Adrenal gland (tissue), 12 donors: ENCODE measurements around the gene MBL2. TPM values are rescaled to one million over a fixed set of nuclear protein-coding genes. Genes with fewer than 3 reads are reported as not detected.

ENCODE experiments used
- DNase-seq, 7 donors: peaks; one replicate each; pipeline ENCODE4 v3.0.0-alpha.2; 2019 to 2020
- H3K27ac ChIP-seq, 5 donors: fragments of 200-600 bp; sonication (generic) in 4 of 5; 1 replicate in 3 of 5; 2 replicates in 2 of 5; pipeline versions ENCODE4 v1.5.1 to v1.8.0; 2016 to 2020; ENCODE audit warnings: mild to moderate bottlenecking in 1 of 5
- H3K27me3 ChIP-seq: fragments of 200-600 bp; 2 replicates; pipeline ENCODE4 v1.8.0; 2021
- H3K36me3 ChIP-seq, 2 donors: fragments of 200-600 bp; replicated peaks in 1 of 2; 1 replicate in 1 of 2; 2 replicates in 1 of 2; pipeline versions ENCODE4 v1.5.1 to v1.8.0; 2018 to 2022
- H3K4me1 ChIP-seq, 2 donors: fragments of 200-600 bp; replicated peaks in 1 of 2; 1 replicate in 1 of 2; 2 replicates in 1 of 2; pipeline versions ENCODE4 v1.5.1 to v1.8.0; 2018 to 2021
- H3K4me3 ChIP-seq, 4 donors: fragments of 200-600 bp; sonication (generic) in 3 of 4; one replicate each; pipeline ENCODE4 v1.5.1; 2016 to 2018
- H3K9me3 ChIP-seq, 3 donors: fragments of 200-600 bp; sonication (generic) in 1 of 3; replicated peaks in 1 of 3; 1 replicate in 2 of 3; 2 replicates in 1 of 3; pipeline versions ENCODE4 v1.5.1 to v1.8.0; 2016 to 2021
- CTCF ChIP-seq, 6 experiments: fragments of 450-650 bp in 4 of 6; fragments of 200-600 bp in 2 of 6; sonication (generic) in 1 of 6; IDR thresholded peaks; 1 replicate in 5 of 6; 2 replicates in 1 of 6; pipeline versions ENCODE4 v1.5.1 to v1.8.0; 2016 to 2021; ENCODE audit warnings: antibody characterized with exemption in 6 of 6, mild to moderate bottlenecking in 2 of 6, moderate library complexity in 1 of 6
- POLR2A ChIP-seq, 2 donors: fragments of 450-650 bp; IDR thresholded peaks; one replicate each; pipeline ENCODE4 v1.6.1; 2017; ENCODE audit warnings: antibody characterized with exemption in 2 of 2, mild to moderate bottlenecking in 2 of 2, moderate library complexity in 1 of 2
- WGBS, 4 donors: extraction: QIAGEN DNeasy Blood & Tissue Kit in 2 of 4; methylation state at CpG; one replicate each; pipeline versions ENCODE4 v1.1.5 to v1.1.7; 2013 to 2017; 5-methylcytosine and 5-hydroxymethylcytosine counted together
- intact Hi-C, 2 donors: fragments of 100-400 bp; cut with DNase I; formaldehyde crosslinking; loops; one replicate each; pipeline versions ENCODE4 v1.14.1 to v1.15.0; 2022 to 2023
- polyA plus RNA-seq, 3 donors: library from polyadenylated mRNA; stranded (reverse); fragments of 200-250 nt in 2 of 3; fragments of 350-450 nt in 1 of 3; fragmentation: Illumina TruSeq in 1 of 3; extraction: RNeasy Lipid Tissue Mini Kit (QIAGEN cat#74804) in 1 of 3; gene quantifications; one replicate each; pipeline ENCODE4 v1.2.3, GENCODE V29; 2013 to 2014
- total RNA-seq, 9 donors: library from RNA; depleted of rRNA in 4 of 9; stranded (reverse); fragments of >200 nt in 4 of 9; fragments of 120-200 nt in 1 of 9; fragmentation: NEBNext Ultra II Directional in 1 of 9; extraction: Animal tissue kit (Norgen Biotek cat#: 25700) in 1 of 9; gene quantifications; one replicate each; pipeline versions ENCODE4 v1.1.0 to v1.2.4, GENCODE V29; 2013 to 2023
- donor health status: healthy with polysubstance abuse.
- donor health status: Bipolar disorder and iron deficiency.
- donor health status: DM: yes; HTN: yes; CAD: no.
- donor health status: DM: no; HTN: no; CAD: no.
- donor health status: DM: no; HTN: no; CAD: no.
- donor health status: DM: yes; HTN: yes; CAD: no.

Gene MBL2
- total and polyA plus RNA-seq, 12 donors: 0.04 to 3.7 (median 0.07) TPM; not detected in 8

GRCh38 chr10:52750629-52751028, 22.0 kb downstream of the MBL2 start:
- H3K4me1 ChIP-seq: no peaks in the 10 kb centered on the region
- H3K4me3 ChIP-seq: no peak overlapping the region
- no peak for DNase-seq
- no peaks in the 10 kb centered on the region for H3K36me3 ChIP-seq
- no peak for TF ChIP-seq POLR2A (IDR thresholded peaks at IDR 0.05)
- TF ChIP-seq CTCF (IDR thresholded peaks at IDR 0.05): no peak
- no peaks in the 10 kb centered on the region for H3K9me3 ChIP-seq
- H3K27ac ChIP-seq: no peak overlapping the region
- H3K27me3 ChIP-seq: no peaks in the 10 kb centered on the region
- intact Hi-C loops: no loop called here
- WGBS, 4 donors: 59 to 81% (median 70%) methylated on average over 1 of the region's 1 CpG

- no peaks in the 10 kb centered on the region for H3K27me3 ChIP-seq
- DNase-seq: no peak
- no peaks in the 10 kb centered on the region for H3K9me3 ChIP-seq
- TF ChIP-seq POLR2A (IDR thresholded peaks at IDR 0.05): no peak
- no peak for TF ChIP-seq CTCF (IDR thresholded peaks at IDR 0.05)
- no peaks in the 10 kb centered on the region for H3K4me1 ChIP-seq
- WGBS, 4 donors: 84 to 93% (median 91%) methylated on average over 4 of the region's 4 CpGs
- H3K36me3 ChIP-seq: no peaks in the 10 kb centered on the region
- intact Hi-C loops: no loop called here
- H3K4me3 ChIP-seq: no peak overlapping the region
- no peak overlapping the region for H3K27ac ChIP-seq
Measured at GRCh38 chr10:52747694-52748093, 24.9 kb downstream of the MBL2 start.

- no peak overlapping the region for H3K4me3 ChIP-seq
- 56 to 88% (median 78%) methylated on average over 4 to 5 of the region's 5 CpGs for WGBS, 4 donors
- no peak for TF ChIP-seq POLR2A (IDR thresholded peaks at IDR 0.05)
- H3K27ac ChIP-seq: no peak overlapping the region
- no peaks in the 10 kb centered on the region for H3K4me1 ChIP-seq
- no peaks in the 10 kb centered on the region for H3K36me3 ChIP-seq
- intact Hi-C loops: no loop called here
- no peaks in the 10 kb centered on the region for H3K27me3 ChIP-seq
- DNase-seq: no peak
- no peaks in the 10 kb centered on the region for H3K9me3 ChIP-seq
Measured at GRCh38 chr10:52746169-52746568, 26.4 kb downstream of the MBL2 start.

GRCh38 chr10:52744057-52744805, 28.4 kb downstream of the MBL2 start:
- WGBS, 4 donors: 66 to 93% (median 79%) methylated on average over 8 of the region's 8 CpGs
- H3K9me3 ChIP-seq: no peaks in the 10 kb centered on the region
- H3K36me3 ChIP-seq: no peaks in the 10 kb centered on the region
- no peaks in the 10 kb centered on the region for H3K27me3 ChIP-seq
- no peak overlapping the region for H3K27ac ChIP-seq
- no peak for DNase-seq
- no peaks in the 10 kb centered on the region for H3K4me1 ChIP-seq
- intact Hi-C loops: loop anchor here in 1 of 2 donors (5.0 kb wide), 1 partner anchor 33 kb away; no protein-coding TSS in a partner anchor
- TF ChIP-seq POLR2A (IDR thresholded peaks at IDR 0.05) (no peak), CTCF (IDR thresholded peaks at IDR 0.05) (no peak)
- no peak overlapping the region for H3K4me3 ChIP-seq

GRCh38 chr10:52742731-52743130, 29.9 kb downstream of the MBL2 start:
- H3K27me3 ChIP-seq: no peaks in the 10 kb centered on the region
- 51 to 66% (median 57%) methylated on average over 3 of the region's 3 CpGs for WGBS, 4 donors
- no peak overlapping the region for H3K27ac ChIP-seq
- no peaks in the 10 kb centered on the region for H3K36me3 ChIP-seq
- no peak for TF ChIP-seq CTCF (IDR thresholded peaks at IDR 0.05)
- no peak for TF ChIP-seq POLR2A (IDR thresholded peaks at IDR 0.05)
- no peaks in the 10 kb centered on the region for H3K9me3 ChIP-seq
- no peaks in the 10 kb centered on the region for H3K4me1 ChIP-seq
- DNase-seq: no peak
- intact Hi-C loops: loop anchor here in 1 of 2 donors (5.0 kb wide), 1 partner anchor 35 kb away; no protein-coding TSS in a partner anchor
- no peak overlapping the region for H3K4me3 ChIP-seq
